HepG2 (cell line): ENCODE results near the gene TEAD3.

ENCODE experiments used
- KAT7 ChIP-seq: IDR thresholded peaks from 2 replicates; pipeline ENCODE4 v1.6.1; 2018; ENCODE audit warnings: borderline replicate concordance, missing compliant biosample characterization
- POLR2A ChIP-seq, 2 experiments: IDR thresholded peaks; 2 replicates each; pipeline ENCODE4 v1.6.1; 2011; ENCODE audit warnings: low read depth in 2 of 2, low read length in 2 of 2, mild to moderate bottlenecking in 1 of 2, moderate library complexity in 1 of 2; ENCODE audit not compliant: insufficient read depth in 1 of 2
- SMAD3 ChIP-seq: sonication (generic); formaldehyde crosslinking; IDR thresholded peaks from 2 replicates; pipeline ENCODE4 v1.4.0; 2020; ENCODE audit warnings: missing genetic modification reagents
- ZMAT3 ChIP-seq: sonication (generic); formaldehyde crosslinking; conservative IDR thresholded peaks from 2 replicates; pipeline ENCODE4 v1.7.0; 2021; ENCODE audit warnings: missing genetic modification reagents
- ZNF546 ChIP-seq: sonication (generic); formaldehyde crosslinking; conservative IDR thresholded peaks from 2 replicates; pipeline ENCODE4 v1.8.1; 2023; ENCODE audit warnings: mild to moderate bottlenecking, missing genetic modification reagents

- TF ChIP-seq KAT7 (CRISPR knock-in tag) (peak; percentile 82), SMAD3 (CRISPR knock-in tag) (peak; percentile 92), POLR2A (IDR thresholded peaks at IDR 0.05; ENCODE audit: insufficient read depth in 1 of 2, low read depth in 2 of 2, low read length in 2 of 2) (peak in 1 of 2 experiments; percentile 100; a peak in 2 of 4 replicates), ZMAT3 (CRISPR knock-in tag) (peak; percentile 97), ZNF546 (peak; percentile 98)
Measured at GRCh38 chr6:35468181-35468979, 28.5 kb downstream of the TEAD3 start, which contains the start of gene RPL10A.
